Hepatocyte (in vitro differentiated cells): ENCODE results near the gene MICALL2. TPM values are rescaled to one million over a fixed set of nuclear protein-coding genes. Genes with fewer than 3 reads are reported as not detected.
A peak's percentile ranks its signal among the peaks of the same experiment; 100 is the strongest.

ENCODE experiments used
- DNase-seq: peaks from one replicate; pipeline ENCODE4 v3.0.0-alpha.2; 2016; ENCODE audit warnings: low spot score
- H2AFZ ChIP-seq: fragments of 200-600 bp; sonication (generic); 2 replicates; pipeline ENCODE4 v1.6.0; 2016; ENCODE audit warnings: antibody characterized with exemption, mild to moderate bottlenecking
- H3K27ac ChIP-seq: fragments of 200-600 bp; sonication (generic); 2 replicates; pipeline ENCODE4 v1.5.1; 2016; ENCODE audit warnings: mild to moderate bottlenecking
- H3K27me3 ChIP-seq: fragments of 200-600 bp; sonication (generic); 2 replicates; pipeline ENCODE4 v1.6.1; 2016
- H3K36me3 ChIP-seq: fragments of 200-600 bp; sonication (generic); replicated peaks from 2 replicates; pipeline ENCODE4 v1.5.1; 2016; ENCODE audit warnings: low read depth; ENCODE audit not compliant: insufficient read depth
- H3K4me1 ChIP-seq: fragments of 200-600 bp; sonication (generic); 2 replicates; pipeline ENCODE4 v1.5.1; 2016; ENCODE audit warnings: mild to moderate bottlenecking, moderate library complexity; ENCODE audit not compliant: insufficient read depth
- H3K4me2 ChIP-seq: fragments of 200-600 bp; sonication (generic); 2 replicates; pipeline ENCODE4 v1.6.0; 2016
- H3K4me3 ChIP-seq: fragments of 200-600 bp; sonication (generic); 2 replicates; pipeline ENCODE4 v1.5.1; 2016; ENCODE audit warnings: mild to moderate bottlenecking
- H3K79me2 ChIP-seq: fragments of 200-600 bp; sonication (generic); 2 replicates; pipeline ENCODE4 v1.6.0; 2017; ENCODE audit warnings: mild to moderate bottlenecking
- H3K9me2 ChIP-seq: fragments of 200-600 bp; sonication (generic); replicated peaks from 2 replicates; pipeline ENCODE4 v1.6.0; 2017; ENCODE audit warnings: mild to moderate bottlenecking; ENCODE audit not compliant: insufficient read depth
- H3K9me3 ChIP-seq: fragments of 200-600 bp; sonication (generic); 2 replicates; pipeline ENCODE4 v1.5.1; 2016; ENCODE audit warnings: low read depth, mild to moderate bottlenecking
- H4K20me1 ChIP-seq: fragments of 200-600 bp; sonication (generic); 2 replicates; pipeline ENCODE4 v1.6.0; 2016; ENCODE audit warnings: mild to moderate bottlenecking; ENCODE audit not compliant: insufficient read depth, poor library complexity, severe bottlenecking
- EZH2 ChIP-seq: fragments of 200-600 bp; sonication (generic); IDR thresholded peaks from 2 replicates; pipeline ENCODE4 v1.6.1; 2016; ENCODE audit warnings: antibody characterized with exemption, mild to moderate bottlenecking, borderline replicate concordance
- EZH2phosphoT487 ChIP-seq: fragments of 200-600 bp; sonication (generic); IDR thresholded peaks from one replicate; pipeline ENCODE4 v1.6.1; 2018; ENCODE audit warnings: antibody characterized with exemption, mild to moderate bottlenecking, low read depth, moderate library complexity; ENCODE audit not compliant: unreplicated experiment, severe bottlenecking
- WGBS: methylation state at CpG from one replicate; pipeline ENCODE4 v1.1.6; 2016; ENCODE audit warnings: low lambda C conversion rate; ENCODE audit errors: missing lambda C conversion rate; 5-methylcytosine and 5-hydroxymethylcytosine counted together
- polyA plus RNA-seq: library from polyadenylated mRNA; unstranded; fragments of >200 nt; fragmentation: Nextera tagmentation; extraction: Ambion mirVana; gene quantifications from 2 replicates; pipeline ENCODE4 v1.2.1, GENCODE V29; 2016
- total RNA-seq: library from RNA; depleted of rRNA; stranded (reverse); fragments of >200 nt; gene quantifications from 2 replicates; pipeline ENCODE4 v1.2.3, GENCODE V29; 2014
- TF ChIP-seq, protein P1 (sequence below): fragments of 200-600 bp; sonication (generic); IDR thresholded peaks from 2 replicates; pipeline ENCODE4 v1.5.1; 2016; ENCODE audit warnings: antibody characterized with exemption, mild to moderate bottlenecking; ENCODE audit not compliant: poor library complexity

The MICALL2 gene
- total and polyA plus RNA-seq, 2 experiments from 2014 or later = 16.4 to 28.2 TPM

DNA sequence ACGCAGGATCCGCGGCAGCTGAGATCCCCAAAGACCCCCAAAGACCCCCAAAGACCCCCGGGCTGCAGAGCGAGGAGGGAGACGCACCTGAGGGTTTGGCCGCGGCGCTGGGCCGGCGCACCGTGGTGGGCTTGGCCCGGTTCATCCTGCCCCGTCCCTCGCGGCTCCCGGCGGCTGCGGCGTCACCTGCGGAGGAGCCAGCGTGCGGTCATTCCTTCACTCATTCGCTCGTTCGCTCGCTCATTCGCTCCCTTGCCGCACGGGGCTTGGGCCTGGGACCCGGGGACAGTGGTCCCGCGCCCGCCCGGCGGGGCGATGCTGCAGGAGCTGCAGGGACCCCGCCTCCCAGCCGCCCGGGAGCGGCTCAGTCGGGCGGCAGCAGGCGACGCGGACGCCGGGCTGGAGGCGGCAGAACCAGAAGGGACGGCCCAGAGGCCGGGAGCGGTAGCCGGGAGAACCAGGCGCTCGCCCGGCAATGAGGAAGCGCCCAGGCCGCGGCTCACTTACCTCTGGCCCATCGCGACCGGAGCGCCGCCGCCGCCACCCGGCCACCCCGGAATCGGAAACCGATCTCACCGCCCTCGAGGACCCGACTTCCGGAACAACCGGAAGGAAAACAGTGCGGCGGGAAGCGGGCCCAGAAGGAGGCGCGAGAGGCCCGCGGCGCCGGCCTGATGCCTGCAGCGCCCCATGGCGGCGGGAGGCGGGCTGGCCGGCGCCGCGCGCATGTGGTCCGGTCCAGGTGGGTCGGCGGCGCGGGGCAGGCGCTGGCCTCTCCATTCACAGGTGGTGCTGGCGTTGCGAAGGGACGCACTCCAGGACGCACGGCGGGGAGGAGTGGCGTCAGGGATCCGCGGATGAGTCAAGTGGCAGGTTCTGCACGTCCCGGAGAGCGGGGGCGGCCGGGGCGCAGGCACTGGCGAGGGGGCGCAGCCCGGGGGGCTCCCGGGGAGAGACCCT lies 44.8 kb upstream of the MICALL2 start, which contains the start of gene INTS1:
Gene INTS1 (minus strand): TSS at position 574 of the 960 bp plus-strand sequence. CDS start 429 bp downstream, at position 145.
- Histone ChIP-seq H3K4me1 (no peaks in the 10 kb centered on the region), H4K20me1 (no peaks in the 10 kb centered on the region), H3K9me2 (no peaks in the 10 kb centered on the region), H3K9me3 (no peaks in the 10 kb centered on the region), H3K79me2 (peaks cover 35% of the 10 kb centered on the region), H3K27me3 (no peaks in the 10 kb centered on the region), H2AFZ (peak within 1 kb of the TSS; percentile 89), H3K36me3 (no peaks in the 10 kb centered on the region), H3K27ac (peak within 1 kb of the TSS; percentile 59), H3K4me3 (peak within 1 kb of the TSS; percentile 92), H3K4me2 (peak within 1 kb of the TSS; percentile 96)
- no peak for TF ChIP-seq EZH2phosphoT487
- TF ChIP-seq EZH2 = no peak
- TF ChIP-seq, protein P1, sequence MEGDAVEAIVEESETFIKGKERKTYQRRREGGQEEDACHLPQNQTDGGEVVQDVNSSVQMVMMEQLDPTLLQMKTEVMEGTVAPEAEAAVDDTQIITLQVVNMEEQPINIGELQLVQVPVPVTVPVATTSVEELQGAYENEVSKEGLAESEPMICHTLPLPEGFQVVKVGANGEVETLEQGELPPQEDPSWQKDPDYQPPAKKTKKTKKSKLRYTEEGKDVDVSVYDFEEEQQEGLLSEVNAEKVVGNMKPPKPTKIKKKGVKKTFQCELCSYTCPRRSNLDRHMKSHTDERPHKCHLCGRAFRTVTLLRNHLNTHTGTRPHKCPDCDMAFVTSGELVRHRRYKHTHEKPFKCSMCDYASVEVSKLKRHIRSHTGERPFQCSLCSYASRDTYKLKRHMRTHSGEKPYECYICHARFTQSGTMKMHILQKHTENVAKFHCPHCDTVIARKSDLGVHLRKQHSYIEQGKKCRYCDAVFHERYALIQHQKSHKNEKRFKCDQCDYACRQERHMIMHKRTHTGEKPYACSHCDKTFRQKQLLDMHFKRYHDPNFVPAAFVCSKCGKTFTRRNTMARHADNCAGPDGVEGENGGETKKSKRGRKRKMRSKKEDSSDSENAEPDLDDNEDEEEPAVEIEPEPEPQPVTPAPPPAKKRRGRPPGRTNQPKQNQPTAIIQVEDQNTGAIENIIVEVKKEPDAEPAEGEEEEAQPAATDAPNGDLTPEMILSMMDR = peak; percentile 78
- under 1% methylated on average over 105 of the region's 118 CpGs for WGBS
- DNase-seq = peak; percentile 96

DNA sequence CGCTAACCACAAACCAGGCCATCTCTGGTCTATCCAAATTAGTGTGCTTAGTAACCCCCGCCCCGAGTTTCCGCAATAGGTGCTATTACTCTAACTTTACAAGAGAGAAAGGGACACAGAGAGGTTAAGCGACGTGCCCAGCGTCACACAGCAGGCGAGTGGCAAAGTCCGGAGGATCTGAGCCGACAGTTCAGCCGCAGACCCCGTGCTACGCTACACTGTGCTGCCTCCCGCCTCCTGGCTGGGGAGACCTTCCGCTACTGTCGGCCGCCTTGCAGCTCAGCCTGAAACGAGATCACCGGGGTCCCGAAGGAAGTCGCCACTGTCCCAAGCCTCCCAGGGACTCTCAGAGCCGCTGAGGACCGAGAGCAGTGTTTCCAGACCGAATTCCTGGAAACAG lies 44.1 kb upstream of the MICALL2 start:
- H3K4me2 ChIP-seq = peak overlapping the region; percentile 96
- H3K9me3 ChIP-seq = no peaks in the 10 kb centered on the region
- no peaks in the 10 kb centered on the region for H3K36me3 ChIP-seq
- no peak for TF ChIP-seq EZH2phosphoT487
- TF ChIP-seq EZH2 = no peak
- TF ChIP-seq, protein P1 = no peak
- no peak for DNase-seq
- H3K4me1 ChIP-seq = no peaks in the 10 kb centered on the region
- peaks cover 35% of the 10 kb centered on the region for H3K79me2 ChIP-seq
- no peaks in the 10 kb centered on the region for H3K9me2 ChIP-seq
- H3K27ac ChIP-seq = no peak overlapping the region
- H3K4me3 ChIP-seq = peak overlapping the region; percentile 92
- H3K27me3 ChIP-seq = no peaks in the 10 kb centered on the region
- H4K20me1 ChIP-seq = no peaks in the 10 kb centered on the region
- no peak overlapping the region for H2AFZ ChIP-seq
- WGBS = 41% methylated on average over 24 of the region's 24 CpGs

DNA sequence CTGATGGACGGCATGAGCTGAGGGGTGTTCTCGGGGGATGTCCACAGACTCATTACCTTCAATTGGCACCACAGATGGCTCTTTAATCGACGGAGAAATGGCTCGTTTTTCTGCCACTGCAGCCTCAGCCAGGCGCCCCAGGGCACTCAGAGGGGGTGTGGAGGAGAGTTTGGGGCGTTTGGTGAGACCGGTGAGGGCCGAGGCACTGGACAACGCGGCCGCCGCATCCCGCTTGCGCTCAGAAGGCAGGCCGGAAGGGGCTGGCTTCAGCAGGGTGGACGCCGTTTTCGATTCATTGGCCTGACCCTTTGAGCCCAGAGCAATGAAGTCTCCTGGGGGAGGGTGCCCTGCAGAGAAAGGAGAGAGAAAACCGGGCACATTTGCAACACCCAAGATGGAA lies 43.6 kb upstream of the MICALL2 start:
- TF ChIP-seq, protein P1 = no peak
- TF ChIP-seq EZH2phosphoT487 (no peak), EZH2 (no peak)
- DNase-seq = no peak
- Histone ChIP-seq H3K9me3 (no peaks in the 10 kb centered on the region), H3K4me3 (peak overlapping the region; percentile 92), H4K20me1 (no peaks in the 10 kb centered on the region), H3K36me3 (no peaks in the 10 kb centered on the region), H3K27ac (no peak overlapping the region), H3K4me1 (no peaks in the 10 kb centered on the region), H3K4me2 (peak overlapping the region; percentile 96), H3K79me2 (peaks cover 35% of the 10 kb centered on the region), H3K27me3 (no peaks in the 10 kb centered on the region), H3K9me2 (no peaks in the 10 kb centered on the region), H2AFZ (no peak overlapping the region)
- WGBS = 93% methylated on average over 20 of the region's 20 CpGs
